NCI-H2081 (cell line): ENCODE results near the gene SFI1.
"Not testable (repeated sequence)": the region's sequence is repeated elsewhere in the genome, so short reads cannot be mapped to it uniquely, and the experiment has no call there.

ENCODE experiments used
- DNase-seq, 2 experiments: peaks; one replicate each; lab custom pipeline; 2025; lab: John Stamatoyannopoulos, UW

Gene SFI1

GRCh38 chr22:31588970-31589675 is 92.8 kb downstream of the SFI1 start:
- DNase-seq, result no peak

- DNase-seq, result not testable (repeated sequence)
Measured at GRCh38 chr22:31590161-31590560, 93.8 kb downstream of the SFI1 start.

- DNase-seq, result no peak
Measured at GRCh38 chr22:31595271-31595670, 98.9 kb downstream of the SFI1 start.

DNA sequence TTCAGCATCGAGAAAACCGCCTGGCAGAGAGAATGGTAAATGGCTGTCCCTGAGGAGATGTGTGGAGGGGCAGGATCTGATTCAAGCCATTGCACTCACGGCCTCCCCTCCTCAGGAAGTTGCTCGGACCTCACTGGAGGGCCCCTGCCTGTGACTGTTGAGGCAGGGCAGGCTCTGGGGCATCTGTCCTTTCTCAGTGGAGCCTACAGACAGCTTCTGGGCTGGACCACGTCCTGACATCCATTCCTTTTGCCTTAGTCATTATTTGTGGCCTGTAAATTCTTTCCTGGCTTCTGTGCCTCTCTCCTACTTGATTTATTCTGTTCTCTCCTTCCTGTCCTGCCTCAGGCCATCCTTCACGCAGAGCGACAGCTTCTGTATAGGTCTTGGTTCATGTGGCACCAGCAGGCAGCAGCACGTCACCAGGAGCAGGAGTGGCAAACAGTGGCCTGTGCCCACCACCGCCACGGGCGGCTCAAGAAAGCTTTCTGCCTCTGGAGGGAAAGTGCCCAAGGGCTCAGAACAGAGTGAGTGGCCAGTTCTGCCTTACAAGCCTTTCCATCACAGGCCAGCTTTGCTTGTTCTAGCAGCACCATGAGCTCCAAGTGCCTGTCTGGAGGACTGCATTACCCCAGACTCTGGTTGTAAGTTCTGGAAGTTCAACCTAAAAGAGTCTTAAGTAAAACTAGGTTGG is 106.1 kb downstream of the SFI1 start:
- no peak for DNase-seq

DNA sequence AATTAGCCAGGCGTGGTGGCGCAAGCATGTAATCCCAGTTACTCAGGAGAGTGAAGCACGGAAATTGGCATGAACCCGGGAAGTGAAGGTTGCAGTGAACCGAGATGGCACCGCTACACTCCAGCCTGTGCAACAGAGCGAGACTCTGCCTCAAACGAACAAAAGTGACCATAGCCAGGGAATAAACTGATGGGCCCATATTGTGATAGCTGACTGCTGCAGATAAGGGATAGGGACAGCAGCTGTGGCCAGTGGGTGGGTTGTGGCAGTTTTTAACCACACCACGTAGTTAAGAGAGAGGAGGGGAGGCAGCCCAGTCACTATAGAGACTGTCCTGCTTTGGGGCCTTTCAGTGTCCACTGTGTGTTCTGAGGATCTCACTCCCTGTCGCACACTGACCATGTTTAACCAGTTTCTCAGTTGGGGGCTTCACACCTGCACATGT is 106.8 kb downstream of the SFI1 start:
- no peak for DNase-seq

- no peak for DNase-seq
Measured at GRCh38 chr22:31603574-31603973, 107.2 kb downstream of the SFI1 start.

GRCh38 chr22:31604137-31604705 is 107.9 kb downstream of the SFI1 start:
- DNase-seq, result no peak

GRCh38 chr22:31604746-31605705 is 108.7 kb downstream of the SFI1 start:
- no peak for DNase-seq

DNA sequence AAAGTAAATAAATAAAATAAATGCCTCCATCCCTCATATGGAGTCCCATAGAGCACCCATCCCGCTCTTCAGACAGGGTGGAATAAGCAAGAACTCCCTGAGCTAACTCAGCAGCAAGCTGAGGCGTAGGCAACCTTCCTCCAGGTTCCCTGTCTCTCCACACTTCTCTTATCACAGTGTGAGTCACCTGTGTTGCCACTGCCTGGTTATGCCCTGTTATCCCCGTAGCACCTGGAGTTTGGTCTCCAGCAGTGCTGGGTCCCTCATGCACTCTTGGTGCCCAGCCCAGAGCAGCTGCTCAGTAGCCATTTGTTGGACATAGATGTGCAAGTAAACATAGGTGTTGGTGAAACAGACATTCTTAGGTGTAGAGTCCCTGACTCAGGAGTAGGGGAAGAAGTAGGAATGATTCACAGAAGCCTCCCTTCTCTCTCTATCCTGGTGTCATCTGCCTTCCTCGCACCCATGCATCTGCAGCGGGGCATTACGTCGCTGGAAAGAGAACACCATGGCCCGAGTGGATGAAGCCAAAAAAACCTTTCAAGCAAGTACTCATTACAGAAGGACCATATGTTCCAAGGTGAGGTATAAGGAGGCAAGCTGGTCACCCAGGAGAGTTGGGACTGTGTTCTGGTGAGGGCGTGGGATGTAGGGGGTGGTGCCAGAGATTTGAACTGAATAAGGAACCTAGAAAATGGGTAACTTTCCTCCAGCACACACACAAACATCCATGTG is 109.7 kb downstream of the SFI1 start:
- DNase-seq, result no peak

- no peak for DNase-seq
Measured at GRCh38 chr22:31607696-31608095, 111.4 kb downstream of the SFI1 start.

- no peak for DNase-seq
Measured at GRCh38 chr22:31609716-31610115, 113.4 kb downstream of the SFI1 start.

- no peak for DNase-seq
Measured at GRCh38 chr22:31610611-31611010, 114.3 kb downstream of the SFI1 start.

- DNase-seq, result peak in 1 of 2 experiments; percentile 12
Measured at GRCh38 chr22:31611061-31611760, 114.9 kb downstream of the SFI1 start.

- no peak for DNase-seq
Measured at GRCh38 chr22:31612891-31613285, 116.6 kb downstream of the SFI1 start.

- no peak for DNase-seq
Measured at GRCh38 chr22:31613286-31613903, 117.1 kb downstream of the SFI1 start.

DNA sequence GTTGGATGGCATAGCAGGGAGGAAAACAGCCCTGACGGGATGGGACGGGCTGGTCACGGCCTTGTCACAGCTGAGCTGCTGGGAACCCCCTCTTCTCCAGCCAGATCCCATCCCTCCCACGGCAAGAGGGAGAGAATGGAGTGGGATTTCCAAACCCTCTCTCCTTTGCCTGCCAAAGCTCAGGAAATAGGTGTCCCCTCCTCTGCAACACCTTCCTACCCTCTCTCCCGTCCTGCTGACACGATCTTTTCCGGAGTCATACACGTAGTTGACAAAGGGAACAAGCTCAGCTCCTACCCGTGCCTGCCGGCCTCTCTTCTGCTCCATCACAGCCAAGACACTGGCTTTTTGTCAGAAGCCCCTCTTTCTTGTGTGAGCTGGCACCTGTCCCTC is 117.6 kb downstream of the SFI1 start:
- no peak for DNase-seq

DNA sequence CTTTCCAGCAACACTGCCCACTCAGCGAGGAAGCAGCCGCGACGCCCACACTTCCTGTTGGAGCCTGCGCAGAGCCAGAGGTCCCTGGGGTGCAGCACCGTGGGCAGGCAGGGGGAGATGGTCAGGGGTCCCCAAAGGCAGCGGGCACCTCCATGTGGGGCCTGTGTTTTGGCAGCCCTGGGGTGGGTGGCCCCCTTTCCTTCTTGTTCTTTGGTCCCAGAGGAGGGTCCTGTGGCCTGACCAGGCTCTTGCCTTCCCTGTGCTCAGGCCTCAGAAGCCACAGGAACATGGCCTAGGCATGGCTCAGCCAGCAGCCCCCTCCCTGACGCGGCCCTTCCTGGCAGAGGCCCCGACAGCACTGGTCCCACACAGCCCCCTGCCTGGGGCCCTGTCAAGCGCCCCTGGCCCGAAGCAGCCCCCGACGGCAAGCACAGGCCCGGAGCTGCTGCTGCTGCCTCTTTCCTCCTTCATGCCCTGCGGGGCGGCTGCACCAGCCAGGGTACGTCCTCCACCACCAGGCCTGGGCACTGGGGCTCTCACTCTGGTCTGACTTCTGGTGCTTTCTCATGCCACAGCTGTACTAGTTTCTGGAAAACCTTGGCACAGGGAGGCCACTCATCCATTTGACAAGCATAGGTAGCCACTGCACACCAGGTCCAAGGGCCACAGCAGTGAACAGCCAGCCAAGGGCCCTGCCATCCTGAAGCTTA is 118.6 kb downstream of the SFI1 start:
- DNase-seq, result no peak

- DNase-seq, result no peak
Measured at GRCh38 chr22:31615491-31615860, 119.1 kb downstream of the SFI1 start.

GRCh38 chr22:31615940-31616314 is 119.6 kb downstream of the SFI1 start:
- no peak for DNase-seq
